ENCODE measurements around the gene CLPTM1L.

CLPTM1L gene, protein sequence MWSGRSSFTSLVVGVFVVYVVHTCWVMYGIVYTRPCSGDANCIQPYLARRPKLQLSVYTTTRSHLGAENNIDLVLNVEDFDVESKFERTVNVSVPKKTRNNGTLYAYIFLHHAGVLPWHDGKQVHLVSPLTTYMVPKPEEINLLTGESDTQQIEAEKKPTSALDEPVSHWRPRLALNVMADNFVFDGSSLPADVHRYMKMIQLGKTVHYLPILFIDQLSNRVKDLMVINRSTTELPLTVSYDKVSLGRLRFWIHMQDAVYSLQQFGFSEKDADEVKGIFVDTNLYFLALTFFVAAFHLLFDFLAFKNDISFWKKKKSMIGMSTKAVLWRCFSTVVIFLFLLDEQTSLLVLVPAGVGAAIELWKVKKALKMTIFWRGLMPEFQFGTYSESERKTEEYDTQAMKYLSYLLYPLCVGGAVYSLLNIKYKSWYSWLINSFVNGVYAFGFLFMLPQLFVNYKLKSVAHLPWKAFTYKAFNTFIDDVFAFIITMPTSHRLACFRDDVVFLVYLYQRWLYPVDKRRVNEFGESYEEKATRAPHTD

DNA sequence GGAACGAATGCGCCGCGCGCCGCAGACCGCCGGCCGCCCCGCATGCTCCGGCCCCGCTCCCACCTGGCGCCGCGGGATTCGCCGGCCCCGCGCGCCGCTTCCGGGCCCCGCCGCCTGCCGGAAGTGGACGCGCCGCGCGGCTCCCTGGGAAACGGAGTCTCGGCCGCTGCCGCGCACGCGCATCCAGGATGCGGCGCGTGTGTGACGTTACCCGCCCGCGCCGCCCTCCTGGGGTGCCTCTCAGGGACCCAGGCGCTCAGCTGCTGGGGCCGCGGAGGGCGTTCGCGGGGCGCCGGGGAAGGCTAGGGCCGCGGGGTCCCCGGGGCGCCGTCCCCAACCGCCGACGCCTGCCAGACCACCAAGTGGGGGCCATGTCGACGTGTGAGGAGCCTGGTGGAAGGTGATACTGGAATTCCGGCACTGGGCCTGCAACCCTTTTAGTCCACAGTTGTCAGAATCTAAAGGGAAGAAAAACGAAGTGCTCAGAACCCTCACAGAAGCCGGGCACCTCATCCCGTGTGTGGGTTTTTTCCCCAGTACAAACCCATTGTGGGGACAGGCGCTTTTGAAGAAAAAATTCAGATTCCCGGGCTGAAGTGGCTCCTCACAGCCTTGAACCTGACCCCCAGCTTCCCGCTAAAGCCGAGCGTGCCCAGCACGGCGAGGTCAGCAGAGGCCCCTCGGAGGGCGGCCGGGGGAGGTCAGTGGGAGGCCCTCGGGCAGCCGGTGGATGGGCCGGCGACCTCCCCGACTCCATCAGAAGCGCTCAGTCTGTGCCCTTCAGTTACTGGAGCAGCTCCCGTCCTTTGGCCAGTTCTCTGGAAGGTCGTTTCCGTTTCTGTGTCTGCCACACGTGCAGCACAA is at the start of gene CLPTM1L:
Gene CLPTM1L (minus strand): TSS at position 125 of the 864 bp plus-strand sequence. CDS start 258 bp downstream, outside the sequence.
- H3K9me3 ChIP-seq (ENCODE audit: control insufficient read depth, low read length): no peaks in the 10 kb centered on the region
- no peaks in the 10 kb centered on the region for H3K27me3 ChIP-seq (ENCODE audit: control insufficient read depth, insufficient read depth, low read length)
- H3K79me2 ChIP-seq: peaks cover 2% of the 10 kb centered on the region
- TF ChIP-seq, protein P1, sequence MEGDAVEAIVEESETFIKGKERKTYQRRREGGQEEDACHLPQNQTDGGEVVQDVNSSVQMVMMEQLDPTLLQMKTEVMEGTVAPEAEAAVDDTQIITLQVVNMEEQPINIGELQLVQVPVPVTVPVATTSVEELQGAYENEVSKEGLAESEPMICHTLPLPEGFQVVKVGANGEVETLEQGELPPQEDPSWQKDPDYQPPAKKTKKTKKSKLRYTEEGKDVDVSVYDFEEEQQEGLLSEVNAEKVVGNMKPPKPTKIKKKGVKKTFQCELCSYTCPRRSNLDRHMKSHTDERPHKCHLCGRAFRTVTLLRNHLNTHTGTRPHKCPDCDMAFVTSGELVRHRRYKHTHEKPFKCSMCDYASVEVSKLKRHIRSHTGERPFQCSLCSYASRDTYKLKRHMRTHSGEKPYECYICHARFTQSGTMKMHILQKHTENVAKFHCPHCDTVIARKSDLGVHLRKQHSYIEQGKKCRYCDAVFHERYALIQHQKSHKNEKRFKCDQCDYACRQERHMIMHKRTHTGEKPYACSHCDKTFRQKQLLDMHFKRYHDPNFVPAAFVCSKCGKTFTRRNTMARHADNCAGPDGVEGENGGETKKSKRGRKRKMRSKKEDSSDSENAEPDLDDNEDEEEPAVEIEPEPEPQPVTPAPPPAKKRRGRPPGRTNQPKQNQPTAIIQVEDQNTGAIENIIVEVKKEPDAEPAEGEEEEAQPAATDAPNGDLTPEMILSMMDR (IDR thresholded peaks at IDR 0.05): no peak
- H3K4me2 ChIP-seq (ENCODE audit: low read length): peak within 1 kb of the TSS; percentile 91
- peak within 1 kb of the TSS; percentile 65 for H3K27ac ChIP-seq
- H2AFZ ChIP-seq: peak within 1 kb of the TSS; percentile 97
- H3K36me3 ChIP-seq (ENCODE audit: control insufficient read depth, insufficient read depth, low read length): no peaks in the 10 kb centered on the region
- H3K9ac ChIP-seq: peak within 1 kb of the TSS; percentile 88
- H3K4me3 ChIP-seq (ENCODE audit: low read depth, low read length): peak within 1 kb of the TSS; percentile 82
- no peaks in the 10 kb centered on the region for H3K4me1 ChIP-seq

DNA sequence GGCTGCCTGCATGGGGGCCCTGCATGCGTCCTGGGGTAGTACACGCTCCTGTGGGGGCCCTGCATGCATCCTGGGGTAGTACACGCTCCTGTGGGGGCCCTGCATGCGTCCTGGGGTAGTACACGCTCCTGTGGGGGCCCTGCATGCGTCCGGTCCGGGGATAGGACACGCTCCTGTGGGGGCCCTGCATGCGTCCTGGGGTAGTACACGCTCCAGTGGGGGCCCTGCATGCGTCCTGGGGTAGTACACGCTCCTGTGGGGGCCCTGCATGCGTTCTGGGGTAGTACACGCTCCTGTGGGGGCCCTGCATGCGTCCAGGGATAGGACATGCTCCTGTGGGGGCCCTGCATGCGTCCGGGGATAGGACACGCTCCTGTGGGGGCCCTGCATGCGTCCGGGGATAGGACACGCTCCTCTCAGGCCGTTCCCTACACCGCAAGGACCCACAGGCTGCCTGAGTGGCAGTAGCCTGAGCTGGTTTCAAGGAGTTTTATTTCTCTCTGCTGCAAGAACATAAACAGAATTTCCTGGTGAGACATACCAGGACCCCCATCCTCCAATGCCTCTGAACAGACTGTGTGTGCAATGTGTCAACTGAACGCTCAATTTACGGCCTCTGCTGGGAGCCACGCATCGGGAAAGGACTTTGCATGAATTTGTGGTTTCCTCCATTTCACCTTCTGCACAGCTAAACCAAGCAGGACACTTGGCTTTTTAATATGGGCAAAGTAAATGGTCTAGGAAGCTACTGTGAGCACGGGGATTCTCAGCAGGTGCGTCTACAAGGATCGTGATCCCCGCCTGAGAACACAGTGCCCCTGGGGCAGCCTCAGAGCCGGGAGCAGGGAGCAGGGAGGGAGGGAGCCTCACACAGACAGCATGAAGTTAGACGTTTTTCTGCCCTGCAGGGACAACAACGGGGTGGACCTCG is 48.9 kb upstream of the CLPTM1L start:
- peaks cover 6% of the 10 kb centered on the region for H3K27me3 ChIP-seq (ENCODE audit: control insufficient read depth, insufficient read depth, low read length)

DNA sequence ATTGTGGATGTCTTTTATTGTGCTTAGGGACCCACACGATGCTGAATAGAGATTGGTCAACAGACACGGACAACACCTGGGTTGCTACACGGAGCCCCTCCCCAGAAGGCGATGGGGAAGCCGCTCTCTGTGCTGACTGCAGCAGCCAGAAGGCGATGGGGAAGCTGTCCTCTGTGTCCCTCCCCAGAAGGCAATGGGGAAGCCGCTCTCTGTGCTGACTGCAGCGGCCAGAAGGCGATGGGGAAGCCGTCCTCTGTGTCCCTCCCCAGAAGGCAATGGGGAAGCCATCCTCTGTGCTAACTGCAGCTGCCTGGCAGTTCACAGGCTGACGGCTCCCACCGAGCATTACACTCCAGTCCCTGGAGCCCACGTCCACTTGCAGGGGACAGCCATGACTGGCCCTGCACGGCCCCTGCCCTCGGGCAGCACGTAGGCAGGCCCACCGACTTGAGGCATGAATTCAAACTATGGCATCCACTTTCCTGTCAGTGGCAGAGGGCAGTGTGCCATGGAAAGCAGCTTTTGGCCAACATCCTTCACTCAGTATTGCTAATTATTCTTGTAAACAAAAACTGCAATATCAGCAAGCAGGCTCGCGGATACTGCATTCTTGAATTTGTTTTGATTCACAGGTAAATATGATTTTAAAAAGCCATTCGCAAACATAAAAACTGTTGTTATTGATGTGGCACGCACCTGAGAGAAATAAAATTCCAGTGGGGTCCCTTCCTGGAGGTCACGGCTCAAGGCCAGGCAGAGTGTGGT is 48.1 kb upstream of the CLPTM1L start:
- Histone ChIP-seq H3K4me2 (ENCODE audit: low read length) (no peak overlapping the region), H3K27me3 (ENCODE audit: control insufficient read depth, insufficient read depth, low read length) (peaks cover 6% of the 10 kb centered on the region), H3K4me1 (peaks cover 4% of the 10 kb centered on the region), H3K9me3 (ENCODE audit: control insufficient read depth, low read length) (no peaks in the 10 kb centered on the region), H3K4me3 (ENCODE audit: low read depth, low read length) (no peak overlapping the region), H2AFZ (no peak overlapping the region), H3K9ac (no peak overlapping the region), H3K36me3 (ENCODE audit: control insufficient read depth, insufficient read depth, low read length) (no peaks in the 10 kb centered on the region), H3K27ac (no peak overlapping the region), H3K79me2 (no peaks in the 10 kb centered on the region)
- TF ChIP-seq, protein P1 (IDR thresholded peaks at IDR 0.05): no peak

More for the DNA sequence above, 48.9 kb upstream of the CLPTM1L start:
- H3K9me3 ChIP-seq (ENCODE audit: control insufficient read depth, low read length): no peaks in the 10 kb centered on the region
- H3K4me3 ChIP-seq (ENCODE audit: low read depth, low read length): no peak overlapping the region
- TF ChIP-seq, protein P1 (IDR thresholded peaks at IDR 0.05): no peak
- no peak overlapping the region for H3K4me2 ChIP-seq (ENCODE audit: low read length)
- no peak overlapping the region for H3K9ac ChIP-seq
- H3K4me1 ChIP-seq: peaks cover 4% of the 10 kb centered on the region
- H3K36me3 ChIP-seq (ENCODE audit: control insufficient read depth, insufficient read depth, low read length): no peaks in the 10 kb centered on the region
- no peak overlapping the region for H2AFZ ChIP-seq
- H3K79me2 ChIP-seq: no peaks in the 10 kb centered on the region
- no peak overlapping the region for H3K27ac ChIP-seq

DNA sequence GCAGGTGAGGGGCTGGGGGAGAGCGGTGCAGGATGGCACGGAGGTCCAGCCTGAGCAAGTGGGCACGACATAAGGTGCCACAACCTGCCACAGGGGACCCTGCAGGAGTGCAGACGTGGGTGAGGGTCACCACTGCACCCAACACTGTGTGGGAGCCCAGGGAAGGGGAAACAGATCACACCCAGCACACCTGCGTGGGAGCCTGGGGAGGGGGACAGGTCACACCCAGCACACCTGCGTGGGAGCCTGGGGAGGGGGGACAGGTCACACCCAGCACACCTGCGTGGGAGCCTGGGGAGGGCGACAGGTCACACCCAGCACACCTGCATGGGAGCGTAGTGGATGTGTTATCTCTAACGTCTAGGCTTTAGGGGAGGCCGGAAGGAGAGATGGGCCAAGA is 47.4 kb upstream of the CLPTM1L start:
- H3K27me3 ChIP-seq (ENCODE audit: control insufficient read depth, insufficient read depth, low read length): peaks cover 6% of the 10 kb centered on the region
- no peaks in the 10 kb centered on the region for H3K9me3 ChIP-seq (ENCODE audit: control insufficient read depth, low read length)

More for the DNA sequence above, 47.4 kb upstream of the CLPTM1L start:
- Histone ChIP-seq H3K4me3 (ENCODE audit: low read depth, low read length) (no peak overlapping the region), H3K4me2 (ENCODE audit: low read length) (no peak overlapping the region), H3K27ac (no peak overlapping the region), H3K36me3 (ENCODE audit: control insufficient read depth, insufficient read depth, low read length) (no peaks in the 10 kb centered on the region), H3K9ac (no peak overlapping the region), H3K79me2 (no peaks in the 10 kb centered on the region), H2AFZ (no peak overlapping the region), H3K4me1 (peaks cover 4% of the 10 kb centered on the region)
- TF ChIP-seq, protein P1 (IDR thresholded peaks at IDR 0.05): no peak

Data from parathyroid adenoma (tissue), 2 donors.